ENCODE measurements around the gene IRAG1.

The IRAG1 gene

DNA sequence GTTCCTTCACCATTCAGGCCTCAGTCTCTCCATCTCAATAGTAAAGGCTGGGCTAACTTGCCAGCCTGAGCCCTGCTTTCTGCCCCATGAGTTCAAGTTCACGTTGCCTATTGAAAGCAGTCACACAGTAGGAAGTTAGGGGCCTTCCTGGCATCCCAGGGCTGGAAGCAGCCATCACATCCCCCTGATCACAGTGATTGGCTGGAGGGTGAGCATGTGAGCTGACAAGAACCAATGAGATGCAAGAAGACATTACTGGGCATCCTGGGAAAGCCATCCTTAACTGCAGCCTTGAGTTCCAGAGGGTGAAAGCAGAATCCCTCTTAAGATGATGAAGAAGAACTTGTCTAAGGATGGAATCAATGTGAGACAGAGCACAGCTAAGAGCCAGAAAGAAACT is 29.1 kb downstream of the IRAG1 start:
- DNase-seq: no peak

DNA sequence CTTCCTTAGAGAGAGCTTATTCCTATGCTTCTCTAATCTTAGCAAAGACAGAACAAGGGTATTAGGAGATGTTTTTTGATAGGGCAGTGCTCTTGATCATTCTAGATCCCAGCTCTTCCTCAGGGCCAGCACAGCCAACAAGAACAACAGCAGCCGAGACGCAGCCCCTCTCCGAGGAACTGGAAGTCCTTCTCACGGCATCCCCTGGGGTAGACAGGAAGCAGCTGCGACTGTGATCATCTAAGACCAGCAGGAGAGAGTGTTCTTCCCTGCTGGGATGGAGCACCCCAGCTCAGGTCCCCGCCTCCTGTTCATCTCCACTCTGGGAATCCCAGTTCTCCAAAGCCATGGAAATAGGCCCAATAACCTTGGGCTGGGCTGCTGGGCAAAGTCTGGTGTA is 29.6 kb downstream of the IRAG1 start:
- DNase-seq: no peak

GRCh38 chr11:10663365-10663764 is 30.2 kb downstream of the IRAG1 start:
- DNase-seq: no peak

GRCh38 chr11:10660323-10660722 is 33.2 kb downstream of the IRAG1 start:
- no peak for DNase-seq

DNA sequence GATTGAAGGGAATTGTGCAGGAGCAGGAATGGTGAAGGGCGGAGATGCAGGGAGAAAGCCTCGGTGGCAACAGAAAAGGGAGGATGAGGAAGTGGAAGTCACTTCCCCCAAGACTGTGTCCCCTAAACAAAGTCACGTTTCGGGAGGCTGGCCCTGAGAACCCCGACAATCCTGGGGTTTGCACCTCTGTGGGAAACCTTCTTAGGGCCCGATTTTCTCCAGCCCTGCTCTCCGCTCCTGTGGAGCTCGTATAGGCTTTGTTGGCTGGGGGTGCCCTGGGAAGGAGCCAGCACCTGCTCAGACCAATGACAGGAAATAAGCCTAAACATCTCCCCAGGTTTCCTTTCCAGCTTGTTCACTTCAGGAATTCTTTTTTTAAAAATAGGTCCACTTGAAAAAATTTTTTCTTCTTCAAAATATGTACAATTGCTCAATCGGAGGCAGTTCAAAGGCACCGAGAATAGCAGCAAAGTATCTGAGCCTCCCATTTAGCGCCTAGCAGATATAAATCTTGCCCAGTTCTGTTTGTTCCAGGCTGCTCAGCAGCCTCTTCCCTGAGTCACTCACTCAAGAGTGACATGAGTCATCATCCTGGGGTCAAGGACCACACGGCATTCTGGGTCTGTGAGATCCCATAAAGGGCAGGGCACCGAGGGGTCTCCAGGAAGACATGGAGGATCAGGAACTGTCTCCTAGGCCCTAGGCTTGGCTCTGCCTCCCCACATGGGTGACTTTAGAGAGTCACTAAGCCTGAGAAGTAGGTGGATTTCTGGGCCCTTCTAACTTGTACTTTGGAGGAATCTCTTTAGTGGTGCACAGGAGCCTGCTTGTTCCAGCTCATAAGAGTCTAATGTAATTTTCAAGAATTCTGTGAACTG is 34.0 kb downstream of the IRAG1 start:
- no peak for DNase-seq

GRCh38 chr11:10658621-10659338 is 34.8 kb downstream of the IRAG1 start:
- DNase-seq: no peak

- peak; percentile 7 for DNase-seq
These were observed 36.0 kb downstream of the IRAG1 start for GRCh38 chr11:10657308-10658271.

GRCh38 chr11:10655943-10656576 is 37.5 kb downstream of the IRAG1 start:
- DNase-seq: no peak

- DNase-seq: no peak
These were observed 38.3 kb downstream of the IRAG1 start for GRCh38 chr11:10655227-10655626.

- no peak for DNase-seq
These were observed 38.8 kb downstream of the IRAG1 start for GRCh38 chr11:10654811-10655150.

DNA sequence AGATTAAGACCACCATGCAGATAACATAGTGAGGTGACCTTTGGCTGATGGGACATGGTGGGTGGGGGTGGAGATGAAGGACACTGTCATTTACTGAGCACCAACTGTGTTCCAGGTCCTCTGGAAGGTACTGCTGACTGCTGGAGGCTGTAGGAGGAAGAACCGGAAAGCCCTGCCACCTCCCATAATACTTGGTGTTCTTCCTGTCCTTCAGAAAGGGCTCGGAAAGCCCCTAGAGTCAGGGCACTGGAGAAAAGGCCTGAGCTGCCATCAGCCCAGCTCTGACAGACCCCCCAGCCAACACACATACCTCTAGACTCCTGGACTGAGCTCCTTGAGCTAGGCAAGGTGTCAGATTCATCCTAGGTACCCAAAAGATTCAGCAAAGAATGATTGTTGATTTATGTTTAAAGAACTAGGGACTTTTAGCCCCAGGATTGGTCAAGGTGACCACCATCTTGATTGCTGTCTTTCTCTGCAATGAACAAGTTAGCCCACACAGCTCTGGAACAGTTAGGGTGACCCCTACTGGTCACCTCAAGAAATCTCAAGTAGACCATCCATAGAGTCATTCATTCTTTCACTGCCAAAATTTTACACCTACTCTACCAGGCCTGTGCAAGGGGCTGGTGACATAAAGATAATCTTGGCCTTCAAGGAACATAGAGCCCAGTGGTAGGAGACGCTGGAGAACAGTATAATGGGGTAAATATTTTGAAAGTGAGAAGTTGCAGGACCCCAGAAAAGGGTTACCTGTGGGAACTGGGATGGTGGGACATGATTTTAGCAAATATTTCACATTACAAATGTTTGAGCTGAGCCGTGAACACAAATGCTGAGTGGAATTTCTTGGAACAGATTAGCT is 39.4 kb downstream of the IRAG1 start:
- DNase-seq: peak; percentile 60

DNA sequence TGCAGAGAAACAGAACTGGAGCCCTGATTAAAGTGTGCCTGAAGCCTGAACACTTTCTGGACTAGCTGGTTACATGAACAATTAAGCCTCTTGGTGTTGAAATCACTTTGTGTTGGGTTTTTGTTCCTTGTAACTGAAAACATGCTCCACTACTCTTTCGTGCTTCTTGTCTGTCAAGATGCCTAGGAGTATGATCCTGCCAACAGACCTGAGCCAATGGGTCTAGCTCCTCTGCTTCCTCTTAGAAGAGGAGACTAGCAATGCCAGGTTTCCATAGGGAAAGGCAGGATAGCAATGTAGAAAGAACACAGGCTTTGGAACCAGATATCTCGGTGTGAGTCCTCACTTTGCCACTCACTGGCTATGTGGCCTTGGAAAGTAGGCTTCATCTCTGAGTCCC is 40.3 kb downstream of the IRAG1 start:
- DNase-seq: no peak

- DNase-seq: no peak
These were observed 41.7 kb downstream of the IRAG1 start for GRCh38 chr11:10651656-10652361.

- DNase-seq: no peak
These were observed 42.9 kb downstream of the IRAG1 start for GRCh38 chr11:10650630-10651029.

DNA sequence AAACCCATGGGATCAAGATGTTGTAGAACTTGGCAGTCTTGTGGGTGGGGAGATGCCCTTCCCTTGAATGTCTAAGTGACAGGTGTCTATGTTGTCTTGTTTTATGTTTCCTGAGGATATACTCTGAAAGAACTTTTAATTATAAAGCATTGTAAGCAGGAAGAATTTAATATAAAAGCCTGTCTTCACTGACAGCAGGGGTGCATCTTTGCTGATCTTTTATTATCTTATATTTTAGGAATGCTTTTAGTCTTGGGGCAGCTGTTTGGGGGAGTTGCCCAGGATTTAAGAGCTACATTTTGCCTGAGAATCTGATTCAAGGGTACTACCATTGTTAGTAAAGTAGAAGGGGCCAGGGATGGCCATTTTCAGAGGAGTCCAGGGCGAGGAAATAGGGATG is 43.4 kb downstream of the IRAG1 start:
- no peak for DNase-seq

DNA sequence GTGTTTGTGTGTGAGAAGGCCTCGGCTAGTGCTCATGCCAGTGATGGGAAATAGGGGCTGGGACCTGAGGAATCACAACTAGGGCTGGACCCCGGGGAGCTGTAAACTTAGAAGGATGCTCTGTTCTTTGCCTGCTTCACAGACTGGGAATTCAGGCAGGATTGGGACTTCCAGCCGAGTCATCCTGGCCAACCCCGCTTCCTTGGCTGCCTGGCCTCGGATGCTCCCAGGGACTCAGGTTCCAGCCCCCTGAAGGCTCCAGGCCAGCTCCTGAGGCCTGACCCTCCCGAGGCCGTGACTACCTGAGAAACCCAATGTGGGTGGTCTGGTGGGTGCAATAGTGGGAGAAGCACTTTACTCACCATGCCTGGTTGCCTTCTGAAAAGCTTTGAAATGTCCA is 44.7 kb downstream of the IRAG1 start:
- DNase-seq: no peak

DNA sequence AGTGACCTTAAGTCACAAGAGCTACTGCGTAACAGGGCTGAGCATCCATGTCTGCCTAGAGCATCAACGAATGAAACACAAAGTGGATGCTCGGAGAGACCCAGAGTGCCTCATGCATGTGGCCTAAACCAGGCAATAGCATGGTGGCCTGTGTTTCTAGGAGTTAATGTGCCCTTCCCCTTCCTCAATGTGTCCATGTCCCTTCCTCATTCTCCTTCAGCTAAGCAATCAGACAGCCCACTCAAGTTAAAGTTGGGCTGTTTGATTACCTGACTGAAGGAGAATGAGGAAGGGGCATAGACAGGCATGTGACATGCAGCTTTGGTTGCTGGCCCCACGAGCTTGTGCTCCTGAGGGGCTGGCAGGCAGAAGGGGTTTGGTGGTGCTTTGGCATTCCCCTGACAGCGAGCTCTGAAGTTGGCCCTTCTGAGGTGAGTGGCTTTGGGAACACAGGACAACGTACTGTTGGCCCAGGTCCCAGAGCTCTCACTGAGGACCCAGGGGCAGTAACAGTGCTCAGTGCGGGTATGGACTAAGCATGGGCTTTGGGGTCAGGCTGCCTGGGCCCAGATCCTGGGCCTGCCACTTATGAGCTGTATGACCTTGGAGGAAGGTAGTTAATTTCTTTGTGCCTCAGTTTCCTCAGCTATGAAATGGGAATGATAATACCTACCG is 46.7 kb downstream of the IRAG1 start:
- DNase-seq: no peak

GRCh38 chr11:10646005-10646404 is 47.5 kb downstream of the IRAG1 start:
- DNase-seq: no peak

GRCh38 chr11:10645212-10645795 is 48.3 kb downstream of the IRAG1 start:
- DNase-seq: no peak

Data from RPMI8226 (cell line).